ENCODE results near the gene KCNV2. TPM values are rescaled to one million over a fixed set of nuclear protein-coding genes. Genes with fewer than 3 reads are reported as not detected.

Gene KCNV2
- total RNA-seq, 1 donor from 2014 or later: not detected

DNA sequence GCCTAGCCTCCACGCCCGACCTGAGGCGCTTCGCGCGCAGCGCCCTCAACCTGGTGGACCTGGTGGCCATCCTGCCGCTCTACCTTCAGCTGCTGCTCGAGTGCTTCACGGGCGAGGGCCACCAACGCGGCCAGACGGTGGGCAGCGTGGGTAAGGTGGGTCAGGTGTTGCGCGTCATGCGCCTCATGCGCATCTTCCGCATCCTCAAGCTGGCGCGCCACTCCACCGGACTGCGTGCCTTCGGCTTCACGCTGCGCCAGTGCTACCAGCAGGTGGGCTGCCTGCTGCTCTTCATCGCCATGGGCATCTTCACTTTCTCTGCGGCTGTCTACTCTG is 1.4 kb downstream of the KCNV2 start:
- H3K27me3 ChIP-seq (ENCODE audit: insufficient read depth, low read length): no peaks in the 10 kb centered on the region
- TF ChIP-seq EZH2 (IDR thresholded peaks at IDR 0.05; ENCODE audit: insufficient read depth, low read length): no peak
- DNase-seq (ENCODE audit: low read depth) (no peak), FAIRE-seq (no peak)
- no peaks in the 10 kb centered on the region for H3K4me1 ChIP-seq (ENCODE audit: insufficient read depth, low read length)
- no peaks in the 10 kb centered on the region for H3K9me3 ChIP-seq (ENCODE audit: insufficient read depth, low read depth, low read length)
- no peak overlapping the region for H3K4me2 ChIP-seq (ENCODE audit: low read length)
- H3K4me3 ChIP-seq (ENCODE audit: insufficient read depth, low read depth, low read length): no peak overlapping the region
- H2AFZ ChIP-seq (ENCODE audit: low read depth, low read length): no peak overlapping the region
- peaks cover 2% of the 10 kb centered on the region for H3K9me3 Mint-ChIP-seq (ENCODE audit: unreplicated experiment)
- no peaks in the 10 kb centered on the region for H3K36me3 ChIP-seq (ENCODE audit: insufficient read depth, low read length)
- H3K4me3 Mint-ChIP-seq (ENCODE audit: unreplicated experiment): no peak overlapping the region
- no peak overlapping the region for H3K9ac ChIP-seq (ENCODE audit: low read length)
- H3K27me3 Mint-ChIP-seq (ENCODE audit: low read depth, unreplicated experiment): no peaks in the 10 kb centered on the region
- peaks cover 8% of the 10 kb centered on the region for H3K4me1 Mint-ChIP-seq (ENCODE audit: low read depth, unreplicated experiment)
- no peak overlapping the region for H3K27ac Mint-ChIP-seq (ENCODE audit: unreplicated experiment)
- H3K27ac ChIP-seq (ENCODE audit: low read depth, low read length): no peak overlapping the region
- no peaks in the 10 kb centered on the region for H3K79me2 ChIP-seq (ENCODE audit: insufficient read depth, low read length)
- H3K36me3 Mint-ChIP-seq (ENCODE audit: low read depth, unreplicated experiment): peaks cover 12% of the 10 kb centered on the region
- H4K20me1 ChIP-seq (ENCODE audit: insufficient read depth, low read length): no peaks in the 10 kb centered on the region

DNA sequence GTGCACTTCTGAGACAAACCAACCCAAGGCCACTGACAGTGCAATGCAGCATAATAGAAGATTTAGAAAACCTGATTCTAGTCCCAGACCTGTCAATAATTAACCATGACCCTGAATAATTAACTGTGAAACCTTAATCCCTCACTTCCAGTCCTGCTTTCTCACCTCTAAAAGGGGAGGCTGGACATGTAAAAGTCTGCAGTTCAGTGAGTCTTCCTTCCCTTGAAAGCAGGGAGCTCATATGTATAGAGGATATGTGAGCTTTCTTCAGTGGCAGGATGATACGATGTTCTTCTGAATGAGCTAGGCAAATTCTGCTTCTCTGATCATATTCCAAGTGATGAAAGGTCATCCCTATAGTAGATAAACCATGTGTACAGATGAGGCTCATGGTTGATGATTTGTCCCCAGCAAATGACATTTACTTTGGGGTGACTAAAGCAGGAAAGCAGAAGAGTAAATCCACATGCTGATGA is 2.9 kb downstream of the KCNV2 start:
- Histone ChIP-seq H4K20me1 (ENCODE audit: insufficient read depth, low read length) (no peaks in the 10 kb centered on the region), H3K27me3 (ENCODE audit: insufficient read depth, low read length) (no peaks in the 10 kb centered on the region), H3K9me3 (ENCODE audit: insufficient read depth, low read depth, low read length) (no peaks in the 10 kb centered on the region), H3K79me2 (ENCODE audit: insufficient read depth, low read length) (no peaks in the 10 kb centered on the region), H3K4me3 (ENCODE audit: insufficient read depth, low read depth, low read length) (no peak overlapping the region), H2AFZ (ENCODE audit: low read depth, low read length) (no peak overlapping the region), H3K4me1 (ENCODE audit: insufficient read depth, low read length) (no peaks in the 10 kb centered on the region), H3K4me2 (ENCODE audit: low read length) (no peak overlapping the region), H3K27ac (ENCODE audit: low read depth, low read length) (no peak overlapping the region), H3K9ac (ENCODE audit: low read length) (no peak overlapping the region), H3K36me3 (ENCODE audit: insufficient read depth, low read length) (no peaks in the 10 kb centered on the region)
- TF ChIP-seq, protein P1, sequence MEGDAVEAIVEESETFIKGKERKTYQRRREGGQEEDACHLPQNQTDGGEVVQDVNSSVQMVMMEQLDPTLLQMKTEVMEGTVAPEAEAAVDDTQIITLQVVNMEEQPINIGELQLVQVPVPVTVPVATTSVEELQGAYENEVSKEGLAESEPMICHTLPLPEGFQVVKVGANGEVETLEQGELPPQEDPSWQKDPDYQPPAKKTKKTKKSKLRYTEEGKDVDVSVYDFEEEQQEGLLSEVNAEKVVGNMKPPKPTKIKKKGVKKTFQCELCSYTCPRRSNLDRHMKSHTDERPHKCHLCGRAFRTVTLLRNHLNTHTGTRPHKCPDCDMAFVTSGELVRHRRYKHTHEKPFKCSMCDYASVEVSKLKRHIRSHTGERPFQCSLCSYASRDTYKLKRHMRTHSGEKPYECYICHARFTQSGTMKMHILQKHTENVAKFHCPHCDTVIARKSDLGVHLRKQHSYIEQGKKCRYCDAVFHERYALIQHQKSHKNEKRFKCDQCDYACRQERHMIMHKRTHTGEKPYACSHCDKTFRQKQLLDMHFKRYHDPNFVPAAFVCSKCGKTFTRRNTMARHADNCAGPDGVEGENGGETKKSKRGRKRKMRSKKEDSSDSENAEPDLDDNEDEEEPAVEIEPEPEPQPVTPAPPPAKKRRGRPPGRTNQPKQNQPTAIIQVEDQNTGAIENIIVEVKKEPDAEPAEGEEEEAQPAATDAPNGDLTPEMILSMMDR (IDR thresholded peaks at IDR 0.05; ENCODE audit: insufficient read depth, low read depth, low read length): no peak
- no peak for TF ChIP-seq EZH2 (IDR thresholded peaks at IDR 0.05; ENCODE audit: insufficient read depth, low read length)
- Mint-ChIP-seq H3K4me3 (ENCODE audit: unreplicated experiment) (no peak overlapping the region), H3K9me3 (ENCODE audit: unreplicated experiment) (no peaks in the 10 kb centered on the region), H3K36me3 (ENCODE audit: low read depth, unreplicated experiment) (peaks cover 8% of the 10 kb centered on the region), H3K27me3 (ENCODE audit: low read depth, unreplicated experiment) (no peaks in the 10 kb centered on the region), H3K4me1 (ENCODE audit: low read depth, unreplicated experiment) (peaks cover 20% of the 10 kb centered on the region), H3K27ac (ENCODE audit: unreplicated experiment) (no peak overlapping the region)
- DNase-seq (ENCODE audit: low read depth) (no peak), FAIRE-seq (no peak)

GRCh38 chr9:2722715-2723114 is 5.4 kb downstream of the KCNV2 start:
- H3K9me3 Mint-ChIP-seq (ENCODE audit: unreplicated experiment): no peaks in the 10 kb centered on the region
- no peak overlapping the region for H3K4me3 Mint-ChIP-seq (ENCODE audit: unreplicated experiment)
- H3K27ac Mint-ChIP-seq (ENCODE audit: unreplicated experiment): peak overlapping the region; percentile 86
- Histone ChIP-seq H3K79me2 (ENCODE audit: insufficient read depth, low read length) (no peaks in the 10 kb centered on the region), H3K4me1 (ENCODE audit: insufficient read depth, low read length) (peaks cover 1% of the 10 kb centered on the region), H3K4me3 (ENCODE audit: insufficient read depth, low read depth, low read length) (no peak overlapping the region), H2AFZ (ENCODE audit: low read depth, low read length) (no peak overlapping the region), H3K36me3 (ENCODE audit: insufficient read depth, low read length) (no peaks in the 10 kb centered on the region), H3K27ac (ENCODE audit: low read depth, low read length) (no peak overlapping the region), H3K9me3 (ENCODE audit: insufficient read depth, low read depth, low read length) (no peaks in the 10 kb centered on the region), H4K20me1 (ENCODE audit: insufficient read depth, low read length) (no peaks in the 10 kb centered on the region), H3K4me2 (ENCODE audit: low read length) (no peak overlapping the region), H3K9ac (ENCODE audit: low read length) (no peak overlapping the region), H3K27me3 (ENCODE audit: insufficient read depth, low read length) (no peaks in the 10 kb centered on the region)
- peaks cover 5% of the 10 kb centered on the region for H3K36me3 Mint-ChIP-seq (ENCODE audit: low read depth, unreplicated experiment)
- H3K4me1 Mint-ChIP-seq (ENCODE audit: low read depth, unreplicated experiment): peaks cover 40% of the 10 kb centered on the region
- no peak for TF ChIP-seq EZH2 (IDR thresholded peaks at IDR 0.05; ENCODE audit: insufficient read depth, low read length)
- TF ChIP-seq, protein P1 (IDR thresholded peaks at IDR 0.05; ENCODE audit: insufficient read depth, low read depth, low read length): no peak
- no peaks in the 10 kb centered on the region for H3K27me3 Mint-ChIP-seq (ENCODE audit: low read depth, unreplicated experiment)
- DNase-seq (ENCODE audit: low read depth) (peak; percentile 73), FAIRE-seq (no peak)
